Lung (tissue), 12 donors: ENCODE results near the gene CELSR1. TPM values are rescaled to one million over a fixed set of nuclear protein-coding genes. Genes with fewer than 3 reads are reported as not detected.

Source experiments
- ATAC-seq: fragments of 200-7000 bp; cut with Tn5 transposase; one replicate; pipeline ENCODE4 v1.9.1; 2020; ENCODE audit warnings: moderate number of reproducible peaks; ENCODE audit not compliant: insufficient read depth, low FRiP score
- DNase-seq, 3 donors: peaks; one replicate each; pipeline ENCODE4 v3.0.0-alpha.2; 2013 to 2017
- H3K27ac ChIP-seq, 2 donors: one replicate each; pipeline ENCODE4 v1.5.1; 2013; ENCODE audit warnings: mild to moderate bottlenecking in 2 of 2, moderate library complexity in 2 of 2, control low read depth in 1 of 2, inconsistent platforms in 1 of 2, low read depth in 1 of 2, low read length in 1 of 2
- H3K27me3 ChIP-seq, 3 donors: one replicate each; pipeline ENCODE4 v1.5.1; 2013; ENCODE audit warnings: low read length in 2 of 3; ENCODE audit not compliant: control insufficient read depth in 3 of 3, insufficient read depth in 3 of 3
- H3K36me3 ChIP-seq, 4 donors: one replicate each; pipeline ENCODE4 v1.5.1; 2013; ENCODE audit warnings: low read length in 4 of 4, mild to moderate bottlenecking in 1 of 4, moderate library complexity in 1 of 4; ENCODE audit not compliant: control insufficient read depth in 4 of 4, insufficient read depth in 4 of 4
- H3K4me1 ChIP-seq, 5 donors: one replicate each; pipeline ENCODE4 v1.5.1; 2013; ENCODE audit warnings: low read length in 5 of 5, mild to moderate bottlenecking in 2 of 5, moderate library complexity in 1 of 5; ENCODE audit not compliant: control insufficient read depth in 5 of 5, insufficient read depth in 5 of 5
- H3K4me3 ChIP-seq: one replicate; pipeline ENCODE4 v1.5.1; 2013; ENCODE audit warnings: mild to moderate bottlenecking, control low read depth, moderate library complexity
- H3K9ac ChIP-seq, 2 donors: one replicate each; pipeline ENCODE4 v1.5.1; 2013; ENCODE audit warnings: low read length in 2 of 2, control low read depth in 1 of 2; ENCODE audit not compliant: insufficient read depth in 1 of 2
- H3K9me3 ChIP-seq, 4 donors: one replicate each; pipeline ENCODE4 v1.5.1; 2013; ENCODE audit warnings: low read length in 3 of 4, mild to moderate bottlenecking in 1 of 4, moderate library complexity in 1 of 4; ENCODE audit not compliant: control insufficient read depth in 4 of 4, insufficient read depth in 3 of 4
- CTCF ChIP-seq: IDR thresholded peaks from 2 replicates; pipeline ENCODE4 v1.5.1; 2012; ENCODE audit warnings: mild to moderate bottlenecking; ENCODE audit errors: control extremely low read depth, extremely low read depth
- WGBS, 2 donors: extraction: QIAGEN DNeasy Blood & Tissue Kit; methylation state at CpG; one replicate each; pipeline ENCODE4 v1.1.7; 2013; 5-methylcytosine and 5-hydroxymethylcytosine counted together
- polyA plus RNA-seq, 2 donors: library from polyadenylated mRNA; stranded (reverse); fragments of 200-250 nt; gene quantifications; one replicate each; pipeline ENCODE4 v1.2.1, GENCODE V29; 2013
- total RNA-seq, 2 donors: library from RNA; depleted of rRNA in 1 of 2; stranded (reverse); fragments of >200 nt in 1 of 2; gene quantifications; one replicate each; pipeline ENCODE4 v1.2.1, GENCODE V29; 2014 to 2021
- donor health status: control.
- donor health status: control.
- donor health status: Bipolar disorder and iron deficiency.
- donor health status: healthy.
- donor health status: DM: yes; HTN: yes; CAD: no.

CELSR1 gene
- total and polyA plus RNA-seq, 4 donors = 14.0 to 65.9 (median 32.7) TPM

- Histone ChIP-seq H3K9ac (no peak overlapping the region), H3K36me3 (no peaks in the 10 kb centered on the region), H3K27me3 (peaks cover 0 to 2% (median 0%) of the 10 kb centered on the region in 3 donors), H3K27ac (peak overlapping the region in 1 of 2 donors; percentile 71), H3K4me1 (peaks cover 0 to 56% (median 8%) of the 10 kb centered on the region in 5 donors), H3K4me3 (no peak overlapping the region), H3K9me3 (no peaks in the 10 kb centered on the region)
- DNase-seq = no peak
- WGBS, 2 donors = 78 to 95% methylated on average over 5 of the region's 5 CpGs
- ATAC-seq = no peak
- TF ChIP-seq CTCF = no peak
Observed at GRCh38 chr22:46447906-46448305, 89.5 kb downstream of the CELSR1 start.

GRCh38 chr22:46446799-46447198, 90.6 kb downstream of the CELSR1 start:
- H3K4me1 ChIP-seq = peaks cover 0 to 60% (median 5%) of the 10 kb centered on the region in 5 donors
- no peak for ATAC-seq

GRCh38 chr22:46445771-46446420, 91.5 kb downstream of the CELSR1 start:
- Histone ChIP-seq H3K4me3 (no peak overlapping the region), H3K27me3 (peaks cover 0 to 2% (median 0%) of the 10 kb centered on the region in 3 donors), H3K36me3 (peaks cover 0 to 3% (median 0%) of the 10 kb centered on the region in 4 donors), H3K4me1 (peaks cover 0 to 53% (median 5%) of the 10 kb centered on the region in 5 donors), H3K27ac (peak overlapping the region in 1 of 2 donors; percentile 8), H3K9ac (no peak overlapping the region), H3K9me3 (no peaks in the 10 kb centered on the region)
- 87 to 89% methylated on average over 21 of the region's 21 CpGs for whole genome bisulfite sequencing, 2 donors
- DNase-seq (no peak), ATAC-seq (no peak)
- TF ChIP-seq CTCF = no peak

More at GRCh38 chr22:46446799-46447198, 90.6 kb downstream of the CELSR1 start:
- no peaks in the 10 kb centered on the region for H3K9me3 ChIP-seq
- peaks cover 0 to 3% (median 0%) of the 10 kb centered on the region in 4 donors for H3K36me3 ChIP-seq
- TF ChIP-seq CTCF = no peak
- 58 to 79% methylated on average over 4 of the region's 4 CpGs for WGBS, 2 donors
- H3K27me3 ChIP-seq = peaks cover 0 to 2% (median 0%) of the 10 kb centered on the region in 3 donors
- no peak overlapping the region for H3K4me3 ChIP-seq
- DNase-seq = no peak
- peak overlapping the region in 1 of 2 donors; percentile 53 for H3K27ac ChIP-seq
- H3K9ac ChIP-seq = no peak overlapping the region
